HG03139 (cell line): ENCODE results near the gene PURB.
"Not testable (repeated sequence)": the region's sequence is repeated elsewhere in the genome, so short reads cannot be mapped to it uniquely, and the experiment has no call there.

ENCODE experiments used
- ATAC-seq: cut with Tn5 transposase; IDR thresholded peaks from one replicate; pipeline ENCODE4 v1.9.1; 2021; ENCODE audit not compliant: unreplicated experiment

The PURB gene

DNA sequence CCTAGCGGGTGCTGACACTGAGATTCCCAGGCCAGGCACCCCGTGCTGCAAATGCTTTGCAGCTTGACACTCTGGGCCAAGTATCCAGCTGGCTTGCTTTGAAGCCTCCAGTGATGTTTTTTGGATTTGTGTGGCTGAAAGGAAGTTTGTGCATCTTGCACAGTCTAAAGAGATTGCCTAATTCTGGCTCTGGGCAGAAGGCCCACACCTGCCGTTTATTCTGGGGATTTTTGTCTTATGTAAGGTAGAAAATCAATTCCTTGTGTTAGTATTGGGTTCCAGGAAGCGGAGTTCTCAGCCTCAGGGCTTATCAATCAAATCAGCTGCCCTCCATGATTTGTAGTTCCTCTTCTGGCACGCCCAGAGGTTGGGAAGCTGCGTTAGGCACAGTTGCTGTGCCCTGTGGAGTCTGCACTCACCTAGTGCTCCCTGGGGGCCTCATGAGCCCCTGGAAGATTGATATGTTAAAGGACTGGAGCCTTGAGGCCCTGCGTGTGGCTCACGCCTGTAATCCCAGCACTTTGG is 8.4 kb upstream of the PURB start:
- no peak for ATAC-seq

DNA sequence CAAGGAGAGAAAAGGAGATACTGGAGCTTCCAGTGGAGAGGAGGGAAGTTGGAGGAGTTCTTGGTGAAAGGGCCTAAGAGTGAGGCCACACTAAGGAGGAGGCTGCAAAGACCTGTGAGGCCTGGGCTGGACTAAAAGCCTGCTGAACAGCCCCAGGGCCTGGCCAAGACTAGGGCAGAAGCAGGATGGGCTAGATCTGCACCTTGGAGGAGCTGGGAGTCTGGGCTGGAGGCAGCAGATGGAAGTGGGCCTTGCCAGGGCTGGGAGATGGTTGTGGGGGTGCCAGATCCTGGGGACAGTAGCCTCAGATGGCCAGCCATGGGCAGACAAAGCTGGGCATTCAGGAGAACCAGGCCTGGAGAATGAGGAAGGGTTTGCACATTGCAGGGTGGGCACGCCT is 6.5 kb upstream of the PURB start:
- no peak for ATAC-seq

DNA sequence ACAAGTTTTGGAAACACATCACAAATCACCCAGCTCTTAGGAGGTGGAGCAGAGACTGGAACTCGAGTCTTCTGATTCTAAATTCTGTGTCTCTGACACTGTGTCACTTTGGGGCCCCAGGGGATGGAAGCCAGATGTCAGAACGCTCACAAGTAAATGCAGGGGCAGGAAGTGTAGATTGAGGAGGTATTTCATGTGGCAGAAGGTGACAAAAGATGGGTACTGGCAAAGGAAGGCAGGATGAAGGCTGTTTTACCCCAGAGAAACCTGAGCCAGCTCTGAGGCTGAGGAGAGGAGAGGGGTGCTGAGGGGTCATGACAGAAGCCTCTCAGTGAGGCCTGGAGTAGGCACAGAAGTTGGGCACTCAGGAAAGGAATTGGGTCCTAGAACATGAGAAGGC is 6.0 kb upstream of the PURB start:
- ATAC-seq, result no peak

DNA sequence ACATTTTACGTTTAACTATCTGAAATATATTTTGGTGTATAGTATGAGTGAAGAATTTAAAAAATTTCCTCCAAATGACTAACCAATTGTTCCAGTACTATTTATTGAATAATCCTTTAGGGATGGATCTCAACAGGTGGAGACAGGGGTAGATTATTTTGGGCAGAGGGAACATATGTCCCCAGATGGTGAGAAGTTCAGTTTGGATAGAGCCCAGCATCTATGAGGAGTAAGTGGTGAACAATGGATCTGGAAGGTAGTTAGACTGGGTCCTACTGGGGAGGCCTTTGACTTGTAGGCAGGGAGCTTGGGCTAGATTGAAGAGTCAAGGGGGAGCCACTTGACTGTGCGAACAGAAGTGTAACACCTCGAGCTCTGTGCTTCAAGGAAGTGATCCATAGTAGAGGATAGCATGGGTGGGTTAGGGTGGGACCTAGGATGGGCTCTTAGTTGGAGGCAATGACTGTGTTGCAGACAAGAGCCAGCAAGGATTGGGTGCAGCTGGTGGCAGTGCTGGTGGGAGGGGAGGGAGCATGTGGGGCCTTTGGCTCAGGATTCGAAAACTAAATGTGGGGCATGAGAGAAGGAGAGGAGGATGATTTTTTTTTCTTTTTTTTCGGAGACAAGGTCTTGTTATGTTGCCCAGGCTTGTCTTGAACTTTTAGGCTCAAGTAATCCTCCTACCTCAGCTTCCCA is 3.9 kb upstream of the PURB start:
- ATAC-seq, result no peak

DNA sequence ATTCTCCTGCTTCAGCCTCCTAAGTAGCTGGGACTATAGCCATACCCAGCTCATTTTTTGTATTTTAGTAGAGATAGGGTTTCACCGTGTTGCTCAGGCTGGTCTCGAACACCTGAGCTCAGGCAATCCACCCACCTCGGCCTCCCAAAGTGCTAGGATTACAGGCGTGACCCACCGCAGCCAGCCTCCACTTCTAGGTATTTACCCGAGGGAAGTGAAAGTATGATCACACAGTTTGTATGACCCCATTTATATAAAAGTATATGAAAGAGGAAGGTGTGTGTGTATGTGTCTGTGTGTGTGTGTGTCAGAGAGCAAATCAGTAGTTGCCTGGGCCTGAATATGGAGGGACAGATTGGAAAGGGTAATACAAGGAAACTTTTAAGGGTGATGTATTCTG is 2.0 kb upstream of the PURB start:
- ATAC-seq, result no peak

DNA sequence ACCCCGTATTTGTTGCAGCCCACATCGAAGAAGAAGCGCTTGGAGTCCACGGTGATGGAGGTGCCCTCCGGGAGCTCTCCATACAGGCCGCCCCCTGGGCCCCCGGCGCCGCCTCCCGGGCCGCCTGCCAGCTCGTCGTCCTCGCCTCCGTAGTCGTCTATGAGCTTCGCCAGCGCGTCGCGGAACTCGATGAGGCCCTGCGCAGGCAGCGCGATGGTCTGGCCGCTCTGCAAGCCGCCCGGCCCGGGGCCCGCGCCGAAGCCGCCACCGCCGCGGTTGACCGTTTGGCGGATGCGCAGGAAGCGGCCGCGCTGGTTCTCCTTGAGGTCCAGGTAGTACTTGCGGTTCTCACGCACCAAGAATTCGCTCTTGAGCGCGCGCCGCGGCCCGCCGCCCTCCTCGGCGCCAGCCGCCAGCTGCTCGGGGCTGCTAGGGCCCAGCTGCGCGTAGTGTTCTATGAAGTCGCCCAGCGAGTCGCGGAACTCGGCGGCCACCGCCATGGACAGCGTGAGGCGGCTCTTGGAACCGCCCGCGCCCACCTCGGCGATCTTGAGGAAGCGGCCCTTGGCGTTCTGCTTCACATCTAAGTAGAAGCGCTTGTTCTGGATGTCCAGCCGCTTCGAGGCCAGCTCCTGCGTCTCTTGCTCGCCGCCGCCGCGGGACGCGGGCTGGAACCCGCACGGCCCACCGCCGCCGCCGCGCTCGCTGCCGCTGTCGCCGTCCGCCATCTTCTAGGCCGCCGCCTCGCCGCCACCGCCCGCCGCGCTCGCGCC is 523 bp downstream of the PURB start:
- peak; percentile 11 for ATAC-seq

DNA sequence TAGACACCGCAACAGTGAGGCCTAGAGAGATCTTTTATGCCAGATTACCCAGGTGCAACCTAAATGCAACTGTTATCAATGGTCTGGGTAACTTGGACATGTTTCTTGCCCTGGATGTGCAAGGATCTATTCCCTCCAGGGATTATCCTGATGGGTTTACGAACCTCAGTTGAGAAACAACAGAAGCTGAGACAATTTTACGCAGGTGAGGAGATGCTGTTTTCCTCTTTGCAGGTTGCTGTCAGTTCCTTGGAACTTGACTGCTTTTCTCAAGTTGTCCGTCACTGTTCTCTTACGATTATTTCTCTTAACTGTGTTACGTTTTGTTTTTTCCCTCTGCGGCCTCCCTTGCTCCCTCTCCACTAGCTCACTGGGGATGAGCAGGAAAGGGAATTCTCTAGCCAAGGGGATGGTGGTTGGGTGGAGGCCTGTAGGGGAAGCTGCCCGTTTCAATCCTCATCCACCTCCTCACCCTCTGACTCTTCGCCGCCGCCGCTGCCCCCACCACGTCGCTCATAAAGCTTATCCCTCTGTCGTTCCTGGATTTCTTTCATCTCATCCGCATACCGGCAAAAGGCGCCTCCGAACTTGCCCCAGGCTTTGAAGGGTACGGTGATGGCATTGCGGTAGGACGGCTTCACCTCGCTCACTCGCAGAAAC is 1.2 kb downstream of the PURB start:
- ATAC-seq, result no peak

DNA sequence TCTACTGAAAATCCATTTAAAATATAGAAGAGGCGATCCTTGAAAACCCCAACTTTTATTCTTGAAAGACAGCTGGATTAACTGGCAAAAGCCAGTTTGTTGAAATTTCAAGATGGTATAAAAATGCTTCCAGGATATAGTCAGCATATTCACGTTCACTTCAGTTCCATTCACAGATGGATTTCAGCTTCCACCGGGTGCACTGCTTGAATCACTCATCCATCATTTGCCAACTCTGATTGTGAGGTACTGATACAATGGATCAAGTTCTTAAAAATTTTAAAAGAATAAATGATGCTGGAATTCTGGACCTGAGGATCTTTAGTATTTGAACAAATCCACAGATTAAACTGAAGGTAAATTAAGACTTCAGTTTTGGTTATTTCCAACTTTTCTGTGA is 2.4 kb downstream of the PURB start:
- no peak for ATAC-seq

DNA sequence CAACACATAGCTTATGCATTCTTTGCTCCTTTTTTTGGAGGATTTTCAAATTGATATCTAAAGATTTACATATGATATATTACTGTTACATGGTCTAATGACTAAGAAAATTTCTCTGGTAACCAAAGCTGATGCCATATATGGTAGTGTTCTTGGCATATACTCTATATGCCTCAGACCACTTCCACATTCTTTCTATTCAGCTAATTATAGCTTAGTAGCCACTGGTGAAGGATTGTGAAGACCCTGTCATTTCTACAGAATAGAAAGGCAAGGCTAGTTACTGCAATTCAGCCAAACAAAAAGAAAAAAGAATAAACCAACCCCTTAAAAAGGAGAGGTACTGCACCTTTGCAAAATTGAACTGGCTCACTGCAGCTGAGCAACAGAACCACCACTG is 3.7 kb downstream of the PURB start:
- ATAC-seq, result no peak

DNA sequence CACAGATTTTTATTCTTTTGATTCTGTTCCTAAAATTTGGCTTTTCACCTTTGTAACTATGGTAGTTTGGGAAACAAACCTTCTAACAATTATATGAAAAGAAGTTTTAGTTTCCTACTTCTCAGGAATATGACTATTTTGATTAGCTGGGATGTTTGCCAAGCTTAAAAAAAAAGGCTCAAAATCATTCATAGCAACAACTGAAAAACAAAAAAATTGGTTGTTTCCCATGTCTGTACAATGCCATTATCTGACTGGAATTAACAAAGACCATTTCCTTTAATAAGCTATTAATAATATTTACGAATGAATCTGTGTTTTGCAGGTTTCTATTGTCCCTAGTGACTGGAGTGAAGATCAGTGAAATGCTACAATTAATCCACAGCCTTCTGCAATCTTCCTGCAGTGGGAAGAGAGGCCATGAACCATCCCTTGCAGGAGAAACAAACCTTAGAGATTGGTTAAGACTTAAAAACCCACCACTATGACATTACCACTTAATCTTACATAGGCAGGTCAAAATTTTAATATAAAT is 4.2 kb downstream of the PURB start:
- no peak for ATAC-seq

DNA sequence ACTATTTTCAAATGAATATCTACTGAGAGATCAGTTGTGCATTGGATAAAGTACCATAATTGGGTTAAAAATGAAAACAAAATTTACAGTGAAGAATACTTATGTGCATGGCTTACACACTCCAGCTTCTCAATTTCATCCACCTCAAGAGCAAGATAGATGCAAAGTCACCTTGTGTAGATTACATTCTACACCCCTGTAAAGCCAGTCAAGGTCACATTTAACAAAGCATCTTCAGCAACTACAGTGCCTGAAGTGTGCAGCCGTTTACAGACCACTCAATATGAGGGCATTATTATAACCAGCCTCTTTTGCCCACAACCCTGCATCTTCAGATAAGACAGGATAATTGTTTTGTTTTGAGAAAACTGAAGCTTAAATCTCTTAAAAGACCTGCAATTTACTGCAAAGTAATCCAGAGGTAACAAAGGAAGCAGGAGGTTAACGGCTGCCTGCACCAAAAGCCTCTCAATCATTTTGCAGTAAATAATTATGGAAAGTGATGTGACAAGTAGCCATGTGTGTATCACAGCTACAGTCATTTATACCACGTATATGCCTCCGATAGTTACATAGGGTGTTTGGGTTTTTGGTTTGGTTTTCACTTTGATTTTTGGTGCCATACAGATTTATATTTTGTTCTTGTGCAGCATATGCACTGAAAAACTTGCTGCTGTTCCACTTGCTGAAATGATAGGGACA is 4.9 kb downstream of the PURB start:
- ATAC-seq, result no peak

DNA sequence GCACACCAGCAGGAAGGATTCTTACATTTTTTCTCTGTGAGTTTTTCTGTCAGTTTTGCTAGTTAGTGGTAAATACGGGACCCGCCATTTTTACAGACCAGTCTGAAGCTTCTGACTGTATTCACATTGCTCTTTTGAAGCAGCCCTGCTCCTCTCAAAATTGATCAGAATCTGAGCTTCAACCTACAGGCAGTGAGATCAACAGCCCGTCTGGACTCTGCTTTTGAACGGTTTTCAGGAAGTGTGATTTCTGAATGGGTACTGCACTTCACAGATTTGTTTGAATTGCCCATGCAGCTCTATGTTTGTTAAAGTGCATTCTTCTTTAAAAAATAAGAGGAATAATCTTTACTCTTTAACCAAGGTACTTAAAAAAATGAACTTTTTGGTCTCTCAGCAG is 8.9 kb downstream of the PURB start:
- ATAC-seq, result no peak

DNA sequence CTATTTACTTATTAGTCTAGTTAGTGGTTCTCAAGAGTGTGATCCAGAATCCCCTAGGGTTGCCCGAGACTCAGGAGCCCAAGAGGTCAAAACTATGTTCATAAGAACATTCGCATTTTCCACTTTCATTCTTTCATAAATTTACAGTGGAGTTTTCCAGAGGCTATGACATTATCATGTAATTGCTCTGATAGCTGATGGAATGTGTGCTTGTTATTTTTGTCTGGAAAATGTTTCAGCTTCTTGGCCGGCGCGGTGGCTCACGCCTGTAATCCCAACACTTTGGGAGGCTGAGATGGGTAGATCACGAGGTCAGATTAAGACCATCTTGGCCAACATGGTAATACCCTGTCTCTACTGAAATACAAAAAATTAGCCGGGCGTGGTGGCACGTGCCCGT is 10.1 kb downstream of the PURB start:
- no peak for ATAC-seq

DNA sequence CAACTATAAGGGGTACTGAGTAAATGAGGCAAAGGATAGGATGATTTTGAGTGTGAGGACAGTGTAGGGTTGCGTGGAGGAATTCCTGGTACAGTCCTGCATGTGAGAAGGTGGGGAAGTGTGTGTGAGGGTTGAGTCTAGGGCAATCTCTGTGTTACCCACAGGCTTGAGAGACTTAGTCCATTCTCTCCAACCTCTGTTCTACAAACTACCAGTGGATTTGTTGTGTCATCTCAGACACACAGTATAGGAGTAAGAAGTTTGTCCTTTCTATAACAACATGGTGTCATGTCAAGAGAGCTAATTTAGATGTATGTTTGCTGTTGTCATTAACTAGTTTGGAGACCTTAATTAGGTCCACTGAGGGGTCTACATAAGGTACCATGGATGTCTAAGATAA is 12.5 kb downstream of the PURB start:
- no peak for ATAC-seq

DNA sequence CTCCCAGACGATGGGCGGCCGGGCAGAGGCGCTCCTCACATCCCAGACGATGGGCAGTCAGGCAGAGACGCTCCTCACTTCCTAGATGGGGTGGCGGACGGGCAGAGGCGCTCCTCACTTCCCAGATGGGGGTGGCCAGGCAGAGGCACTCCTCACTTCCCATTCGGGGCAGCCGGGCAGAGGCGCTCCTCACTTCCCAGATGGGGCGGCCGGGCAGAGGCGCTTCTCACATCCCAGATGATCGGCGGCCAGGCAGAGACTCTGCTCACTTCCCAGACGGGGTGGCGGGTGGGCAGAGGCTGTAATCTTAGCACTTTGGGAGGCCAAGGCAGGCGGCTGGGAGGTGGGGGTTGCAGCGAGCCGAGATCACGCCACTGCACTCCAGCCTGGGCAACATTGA is 13.4 kb downstream of the PURB start:
- not testable (repeated sequence) for ATAC-seq

DNA sequence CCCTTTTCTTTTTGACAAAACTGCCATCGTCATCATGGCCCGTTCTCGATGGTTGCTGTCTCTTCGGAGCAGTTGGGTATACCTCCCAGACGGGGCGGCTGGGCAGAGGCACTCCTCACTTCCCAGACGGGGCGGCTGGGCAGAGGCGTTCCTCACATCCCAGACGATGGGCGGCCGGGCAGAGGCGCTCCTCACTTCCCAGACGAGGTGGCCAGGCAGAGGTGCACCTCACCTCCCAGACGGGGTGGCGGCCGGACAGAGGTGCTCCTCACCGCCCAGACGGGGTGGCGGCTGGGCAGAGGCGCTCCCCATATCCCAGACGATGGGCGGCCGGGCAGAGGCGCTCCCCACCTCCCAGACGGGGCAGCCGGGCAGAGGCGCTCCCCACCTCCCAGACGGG is 14.6 kb downstream of the PURB start:
- ATAC-seq, result not testable (repeated sequence)

DNA sequence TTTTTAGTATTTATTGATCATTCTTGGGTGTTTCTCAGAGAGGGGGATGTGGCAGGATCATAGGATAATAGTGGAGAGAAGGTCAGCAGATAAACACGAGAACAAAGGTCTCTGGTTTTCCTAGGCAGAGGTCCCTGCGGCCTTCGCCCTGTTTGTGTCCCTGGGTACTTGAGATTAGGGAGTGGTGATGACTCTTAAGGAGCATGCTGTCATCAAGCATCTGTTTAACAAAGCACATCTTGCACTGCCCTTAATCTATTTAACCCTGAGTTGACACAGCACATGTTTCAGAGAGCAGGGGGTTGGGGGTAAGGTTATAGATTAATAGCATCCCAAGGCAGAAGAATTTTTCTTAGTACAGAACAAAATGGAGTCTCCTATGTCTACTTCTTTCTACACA is 15.0 kb downstream of the PURB start:
- not testable (repeated sequence) for ATAC-seq

DNA sequence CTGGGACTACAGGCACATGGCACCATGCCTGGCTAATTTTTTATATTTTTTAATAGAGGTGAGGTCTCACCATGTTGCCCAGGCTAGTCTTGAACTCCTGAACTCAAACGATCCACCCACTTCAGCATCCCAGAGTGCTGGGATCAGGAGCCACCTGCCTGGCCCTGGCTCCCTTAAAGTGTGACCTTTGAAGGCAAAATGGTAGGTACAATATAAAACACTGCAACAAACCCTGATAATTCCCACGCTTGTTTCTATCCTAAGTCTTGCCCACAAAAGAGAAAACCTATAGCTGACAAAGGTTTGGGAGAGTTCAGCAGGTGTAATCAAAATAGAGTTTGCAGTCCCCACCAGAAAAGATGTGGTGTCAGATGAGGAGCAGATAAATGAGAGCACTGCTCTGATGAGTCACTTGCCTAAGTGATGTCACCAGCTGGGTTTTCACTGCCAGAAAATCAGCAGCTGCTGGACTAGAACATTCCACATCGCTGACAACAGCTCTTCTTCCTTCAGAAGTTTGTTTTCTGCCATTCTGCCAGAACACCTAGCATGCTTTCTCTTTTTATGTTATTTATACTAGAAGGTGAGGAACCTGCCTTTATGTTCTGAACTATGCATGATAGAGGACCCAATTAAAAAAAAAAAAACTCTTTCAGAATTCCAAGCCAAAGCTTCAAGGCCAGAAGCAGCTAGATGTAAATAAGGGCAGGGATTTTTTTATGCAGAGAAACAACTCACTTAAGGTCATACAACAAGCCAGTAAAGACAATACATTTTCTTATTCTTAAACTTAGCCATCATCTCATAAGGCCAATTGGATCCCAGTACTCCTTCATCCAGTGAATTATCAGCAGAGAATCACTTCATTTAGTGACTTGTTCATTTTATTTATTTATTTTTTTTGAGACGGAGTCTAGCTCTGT is 18.0 kb downstream of the PURB start:
- no peak for ATAC-seq

DNA sequence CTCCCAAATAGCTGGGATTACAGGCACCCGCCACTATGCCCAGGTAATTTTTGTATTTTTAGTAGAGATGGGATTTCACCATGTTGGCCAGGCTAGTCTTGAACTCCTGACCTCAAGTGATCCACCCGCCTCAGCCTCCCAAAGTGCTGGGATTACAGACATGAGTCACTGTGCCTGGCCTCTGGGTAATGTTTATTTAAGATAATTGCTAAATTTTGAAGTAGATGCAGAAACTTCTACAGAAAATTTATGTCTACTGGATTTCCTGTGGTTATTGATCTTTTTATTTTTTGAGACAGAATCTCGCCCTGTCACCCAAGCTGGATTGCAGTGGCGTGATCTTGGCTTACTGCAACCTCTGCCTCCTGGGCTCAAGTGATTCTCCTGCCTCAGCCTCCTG is 23.4 kb downstream of the PURB start:
- ATAC-seq, result not testable (repeated sequence)

DNA sequence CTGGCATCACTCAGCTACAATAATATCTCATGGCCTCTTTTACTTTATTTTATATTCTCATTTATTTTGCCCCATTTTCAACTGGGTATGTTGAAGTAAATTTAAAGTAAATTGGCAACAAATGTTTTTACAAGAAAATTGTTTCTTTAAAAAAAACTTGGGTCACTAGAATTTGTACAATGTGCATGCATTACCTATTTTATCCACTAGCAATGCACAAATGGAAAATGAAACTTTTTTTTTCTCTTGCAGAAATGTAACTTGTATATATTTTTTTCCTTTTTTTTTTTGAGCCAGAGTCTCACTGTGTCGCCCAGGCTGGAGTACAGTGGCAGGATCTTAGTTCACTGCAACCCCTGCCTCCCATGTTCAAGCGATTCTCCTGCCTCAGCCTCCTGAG is 27.2 kb downstream of the PURB start:
- ATAC-seq, result no peak
